Esophagus muscularis mucosa (tissue), 4 donors: Measurements from ENCODE around the gene SRMS. TPM values are rescaled to one million over a fixed set of nuclear protein-coding genes. Genes with fewer than 3 reads are reported as not detected.

Experiments used
- DNase-seq: peaks from one replicate; pipeline ENCODE4 v3.0.0-alpha.2; 2017; ENCODE audit errors: extremely low spot score
- H3K27ac ChIP-seq, 4 donors: fragments of 200-600 bp; sonication (generic); replicated peaks in 1 of 4; 1 replicate in 3 of 4; 2 replicates in 1 of 4; pipeline ENCODE4 v1.5.1; 2016 to 2019; ENCODE audit warnings: mild to moderate bottlenecking in 1 of 4
- H3K27me3 ChIP-seq, 4 donors: fragments of 200-600 bp; sonication (generic); one replicate each; pipeline versions ENCODE4 v1.5.1 to v1.6.0; 2016 to 2019
- H3K36me3 ChIP-seq, 4 donors: fragments of 200-600 bp; sonication (generic); one replicate each; pipeline ENCODE4 v1.5.1; 2016 to 2019
- H3K4me1 ChIP-seq, 4 donors: fragments of 200-600 bp; sonication (generic); one replicate each; pipeline ENCODE4 v1.5.1; 2016 to 2019
- H3K4me3 ChIP-seq, 4 donors: fragments of 200-600 bp; sonication (generic); 1 replicate in 2 of 4; 2 replicates in 2 of 4; pipeline ENCODE4 v1.5.1; 2016 to 2019; ENCODE audit warnings: mild to moderate bottlenecking in 4 of 4, moderate library complexity in 1 of 4
- H3K9me3 ChIP-seq, 4 donors: fragments of 200-600 bp; sonication (generic); 1 replicate in 3 of 4; 2 replicates in 1 of 4; pipeline ENCODE4 v1.5.1; 2016 to 2019
- EP300 ChIP-seq: sonication (generic); formaldehyde crosslinking; IDR thresholded peaks from one replicate; pipeline ENCODE4 v1.6.1; 2017; ENCODE audit warnings: antibody characterized with exemption
- POLR2A ChIP-seq: fragments of 450-650 bp; IDR thresholded peaks from one replicate; pipeline ENCODE4 v1.6.1; 2017; ENCODE audit warnings: antibody characterized with exemption, moderate library complexity, mild to moderate bottlenecking, low read depth
- POLR2AphosphoS5 ChIP-seq, 2 donors: sonication (generic); formaldehyde crosslinking; IDR thresholded peaks; one replicate each; pipeline ENCODE4 v1.6.1; 2017; ENCODE audit warnings: antibody characterized with exemption in 2 of 2
- WGBS: methylation state at CpG from one replicate; pipeline ENCODE4 v1.1.5; 2018; 5-methylcytosine and 5-hydroxymethylcytosine counted together
- intact Hi-C: fragments of 100-400 bp; cut with DNase I; formaldehyde crosslinking; loops from one replicate; pipeline ENCODE4 v1.15.1; 2023
- total RNA-seq, 4 donors: library from RNA; depleted of rRNA; stranded (reverse); fragments of >200 nt; gene quantifications; one replicate each; pipeline versions ENCODE4 v1.1.0 to v1.2.1, GENCODE V29; 2016
- TF ChIP-seq, protein P1 (sequence below), 3 experiments: fragments of 200-600 bp in 2 of 3; fragments of 450-650 bp in 1 of 3; sonication (generic) in 2 of 3; IDR thresholded peaks; one replicate each; pipeline ENCODE4 v1.5.1; 2017 to 2019; ENCODE audit warnings: antibody characterized with exemption in 3 of 3, mild to moderate bottlenecking in 2 of 3, moderate library complexity in 1 of 3

SRMS gene
- total RNA-seq, 4 donors from 2014 or later, result not detected

DNA sequence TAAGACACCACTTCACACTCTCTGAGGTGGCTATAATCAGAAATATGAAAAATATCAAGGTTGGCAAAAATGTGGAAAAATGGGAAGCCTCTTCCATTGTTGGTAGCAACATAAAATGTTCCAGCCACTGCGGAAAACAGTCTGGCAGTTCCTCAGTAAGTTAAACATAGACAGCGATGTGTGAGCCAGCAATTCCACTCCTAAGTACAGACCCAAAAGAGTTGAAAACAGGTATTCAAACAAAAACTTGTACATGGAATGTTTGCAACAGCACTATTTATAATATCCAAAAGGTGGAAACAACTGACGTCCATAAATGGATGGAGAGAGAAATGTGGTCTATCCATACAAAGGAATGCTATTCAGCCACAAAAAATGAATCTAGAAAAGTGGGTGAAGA, 34.3 kb downstream of the SRMS start:
- no peak overlapping the region for H3K27ac ChIP-seq
- no peaks in the 10 kb centered on the region for H3K9me3 ChIP-seq
- H3K4me1 ChIP-seq, result no peaks in the 10 kb centered on the region
- H3K27me3 ChIP-seq, result peaks cover 0 to 40% (median 1%) of the 10 kb centered on the region in 4 donors
- WGBS, result 73% methylated on average over 3 of the region's 3 CpGs
- no peak overlapping the region for H3K4me3 ChIP-seq
- no peak for TF ChIP-seq POLR2A
- TF ChIP-seq EP300, result no peak
- TF ChIP-seq, protein P1, sequence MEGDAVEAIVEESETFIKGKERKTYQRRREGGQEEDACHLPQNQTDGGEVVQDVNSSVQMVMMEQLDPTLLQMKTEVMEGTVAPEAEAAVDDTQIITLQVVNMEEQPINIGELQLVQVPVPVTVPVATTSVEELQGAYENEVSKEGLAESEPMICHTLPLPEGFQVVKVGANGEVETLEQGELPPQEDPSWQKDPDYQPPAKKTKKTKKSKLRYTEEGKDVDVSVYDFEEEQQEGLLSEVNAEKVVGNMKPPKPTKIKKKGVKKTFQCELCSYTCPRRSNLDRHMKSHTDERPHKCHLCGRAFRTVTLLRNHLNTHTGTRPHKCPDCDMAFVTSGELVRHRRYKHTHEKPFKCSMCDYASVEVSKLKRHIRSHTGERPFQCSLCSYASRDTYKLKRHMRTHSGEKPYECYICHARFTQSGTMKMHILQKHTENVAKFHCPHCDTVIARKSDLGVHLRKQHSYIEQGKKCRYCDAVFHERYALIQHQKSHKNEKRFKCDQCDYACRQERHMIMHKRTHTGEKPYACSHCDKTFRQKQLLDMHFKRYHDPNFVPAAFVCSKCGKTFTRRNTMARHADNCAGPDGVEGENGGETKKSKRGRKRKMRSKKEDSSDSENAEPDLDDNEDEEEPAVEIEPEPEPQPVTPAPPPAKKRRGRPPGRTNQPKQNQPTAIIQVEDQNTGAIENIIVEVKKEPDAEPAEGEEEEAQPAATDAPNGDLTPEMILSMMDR (IDR thresholded peaks at IDR 0.05), result no peak
- no peak for TF ChIP-seq POLR2AphosphoS5 (IDR thresholded peaks at IDR 0.05)
- no peaks in the 10 kb centered on the region for H3K36me3 ChIP-seq
- DNase-seq, result no peak
- intact Hi-C loops, result no loop called here

GRCh38 chr20:63509088-63509564, 38.4 kb downstream of the SRMS start:
- 86% methylated on average over 9 of the region's 9 CpGs for WGBS
- intact Hi-C loops, result no loop called here
- peaks cover 0 to 77% (median 5%) of the 10 kb centered on the region in 4 donors for H3K27me3 ChIP-seq
- no peak overlapping the region for H3K27ac ChIP-seq
- H3K4me1 ChIP-seq, result no peaks in the 10 kb centered on the region
- TF ChIP-seq POLR2AphosphoS5 (IDR thresholded peaks at IDR 0.05), result no peak
- no peak for TF ChIP-seq EP300
- TF ChIP-seq, protein P1 (IDR thresholded peaks at IDR 0.05), result no peak
- TF ChIP-seq POLR2A, result no peak
- no peak overlapping the region for H3K4me3 ChIP-seq
- no peaks in the 10 kb centered on the region for H3K36me3 ChIP-seq
- H3K9me3 ChIP-seq, result peaks cover 0 to 19% (median 17%) of the 10 kb centered on the region in 4 donors
- DNase-seq, result no peak

- intact Hi-C loops, result no loop called here
- 88% methylated on average over 33 of the region's 33 CpGs for WGBS
- Histone ChIP-seq H3K4me3 (no peak overlapping the region), H3K36me3 (no peaks in the 10 kb centered on the region), H3K4me1 (no peaks in the 10 kb centered on the region), H3K27ac (no peak overlapping the region), H3K27me3 (peaks cover 0 to 85% (median 5%) of the 10 kb centered on the region in 4 donors), H3K9me3 (peaks cover 0 to 20% (median 17%) of the 10 kb centered on the region in 4 donors)
- DNase-seq, result no peak
- TF ChIP-seq, protein P1 (IDR thresholded peaks at IDR 0.05), result no peak
- TF ChIP-seq EP300 (no peak), POLR2A (no peak), POLR2AphosphoS5 (IDR thresholded peaks at IDR 0.05) (no peak)
Observed at GRCh38 chr20:63508072-63508768, 39.3 kb downstream of the SRMS start.

DNA sequence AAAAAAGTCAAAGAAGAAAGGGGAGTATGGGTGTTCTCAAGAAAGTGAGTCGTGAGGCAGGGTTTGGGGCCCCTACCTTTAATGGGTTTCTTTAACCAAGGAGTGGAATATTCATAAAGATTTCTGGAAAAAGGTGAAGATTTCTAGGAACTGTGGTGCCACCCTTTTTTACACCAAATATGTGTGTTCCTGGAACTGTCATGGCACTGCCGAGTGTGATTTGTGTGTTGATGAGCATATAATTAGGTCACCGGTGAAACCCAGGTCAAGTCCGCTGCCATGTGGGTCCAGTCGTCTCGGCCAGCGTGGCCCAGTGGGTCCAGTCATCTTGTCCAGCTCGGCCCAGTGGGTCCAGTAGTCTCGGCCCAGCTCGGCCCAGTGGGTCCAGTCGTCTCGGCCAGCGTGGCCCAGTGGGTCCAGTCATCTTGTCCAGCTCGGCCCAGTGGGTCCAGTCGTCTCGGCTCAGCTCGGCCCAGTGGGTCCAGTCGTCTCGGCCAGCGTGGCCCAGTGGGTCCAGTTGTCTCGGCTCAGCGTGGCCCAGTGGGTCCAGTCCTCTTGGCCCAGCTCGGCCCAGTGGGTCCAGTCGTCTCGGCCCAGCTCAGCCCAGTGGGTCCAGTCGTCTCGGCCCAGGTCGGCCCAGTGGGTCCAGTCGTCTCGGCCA, 40.3 kb downstream of the SRMS start:
- H3K27me3 ChIP-seq, result peaks cover 0 to 89% (median 9%) of the 10 kb centered on the region in 4 donors
- peaks cover 0 to 20% (median 17%) of the 10 kb centered on the region in 4 donors for H3K9me3 ChIP-seq
- 93% methylated on average over 8 of the region's 30 CpGs for WGBS
- no peak overlapping the region for H3K4me3 ChIP-seq
- H3K27ac ChIP-seq, result no peak overlapping the region
- peaks cover 0 to 1% (median under 1%) of the 10 kb centered on the region in 4 donors for H3K4me1 ChIP-seq
- intact Hi-C loops, result no loop called here
- DNase-seq, result no peak
- no peaks in the 10 kb centered on the region for H3K36me3 ChIP-seq
- TF ChIP-seq EP300 (no peak), POLR2AphosphoS5 (IDR thresholded peaks at IDR 0.05) (no peak), POLR2A (no peak)
- TF ChIP-seq, protein P1 (IDR thresholded peaks at IDR 0.05), result no peak
